Cardiac muscle cell (in vitro differentiated cells and primary cell): ENCODE results near the gene FAR2. TPM values are rescaled to one million over a fixed set of nuclear protein-coding genes. Genes with fewer than 3 reads are reported as not detected.

ENCODE experiments used
- DNase-seq, 2 donors: peaks; one replicate each; pipeline versions ENCODE4 v3.0.0 to v3.0.0-alpha.2; 2010 to 2017; ENCODE audit warnings: low read depth in 1 of 2, low spot score in 1 of 2
- H3K27ac ChIP-seq: fragments of 200-600 bp; sonication (generic); 2 replicates; pipeline ENCODE4 v1.5.1; 2016
- H3K27me3 ChIP-seq: fragments of 200-600 bp; sonication (generic); 2 replicates; pipeline ENCODE4 v1.6.0; 2016; ENCODE audit warnings: control low read depth
- H3K36me3 ChIP-seq: fragments of 200-600 bp; sonication (generic); 2 replicates; pipeline ENCODE4 v1.5.1; 2016; ENCODE audit warnings: control low read depth
- H3K4me1 ChIP-seq: fragments of 200-600 bp; sonication (generic); 2 replicates; pipeline ENCODE4 v1.8.1; 2017; ENCODE audit warnings: low read depth, mild to moderate bottlenecking, mixed run types
- H3K4me3 ChIP-seq: fragments of 200-600 bp; sonication (generic); 2 replicates; pipeline ENCODE4 v1.5.1; 2016; ENCODE audit warnings: mild to moderate bottlenecking
- H3K9me3 ChIP-seq: fragments of 200-600 bp; sonication (generic); 2 replicates; pipeline ENCODE4 v1.5.1; 2017; ENCODE audit warnings: low read depth, mild to moderate bottlenecking, control low read depth
- polyA plus RNA-seq: library from polyadenylated mRNA; unstranded; fragments of >200 nt; fragmentation: Nextera tagmentation; extraction: Ambion mirVana; gene quantifications from 2 replicates; pipeline ENCODE4 v1.2.1, GENCODE V29; 2016
- total RNA-seq: library from RNA; depleted of rRNA; stranded (reverse); fragments of >200 nt; gene quantifications from 2 replicates; pipeline ENCODE4 v1.2.3, GENCODE V29; 2016
- TF ChIP-seq, protein P1 (sequence below): IDR thresholded peaks from 2 replicates; pipeline ENCODE4 v1.5.1; 2012; ENCODE audit warnings: low read depth, mild to moderate bottlenecking, low read length

Gene FAR2
- total and polyA plus RNA-seq, 2 experiments from 2014 or later: 0.38 to 0.42 TPM

DNA sequence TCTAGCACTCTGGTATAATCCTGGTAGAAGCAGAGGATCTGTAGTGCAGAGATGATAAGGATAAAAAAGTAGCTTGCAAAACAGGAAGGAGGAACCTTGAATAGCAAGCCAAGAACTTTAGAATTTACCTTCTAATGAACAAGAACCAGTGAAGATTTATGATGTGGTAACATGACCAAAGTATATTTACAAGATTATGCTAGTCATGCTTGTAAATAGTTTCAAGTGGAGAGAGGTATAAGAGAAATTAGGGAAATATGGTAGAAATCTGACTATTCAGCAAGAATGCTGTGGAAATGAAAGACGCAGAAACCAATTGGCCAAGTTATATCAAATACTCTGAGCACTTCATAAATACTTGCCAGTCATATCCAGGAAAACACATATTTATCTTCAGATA lies 184.1 kb downstream of the FAR2 start:
- no peaks in the 10 kb centered on the region for H3K36me3 ChIP-seq
- no peak overlapping the region for H3K27ac ChIP-seq

DNA sequence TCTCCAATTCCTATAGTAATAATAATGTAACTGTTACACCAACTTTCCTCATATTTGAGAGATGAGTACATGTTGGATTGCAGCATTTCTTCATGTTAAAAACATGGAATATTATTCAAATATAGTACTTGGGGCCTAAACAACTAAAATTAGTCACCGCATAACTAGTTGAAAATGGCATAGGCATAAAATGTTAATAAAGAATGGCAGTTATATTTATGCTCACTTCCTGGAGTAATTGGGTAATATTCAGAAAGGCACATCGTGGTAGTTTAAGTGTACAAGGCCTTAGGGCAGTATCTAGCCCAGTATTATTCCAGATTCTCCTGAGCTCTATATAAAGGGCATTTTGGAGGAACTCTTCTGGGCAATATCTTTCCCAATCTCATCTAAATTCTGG lies 185.9 kb downstream of the FAR2 start:
- Histone ChIP-seq H3K9me3 (no peaks in the 10 kb centered on the region), H3K27me3 (no peaks in the 10 kb centered on the region), H3K27ac (no peak overlapping the region), H3K4me3 (no peak overlapping the region), H3K4me1 (no peaks in the 10 kb centered on the region), H3K36me3 (peaks cover 3% of the 10 kb centered on the region)
- TF ChIP-seq, protein P1, sequence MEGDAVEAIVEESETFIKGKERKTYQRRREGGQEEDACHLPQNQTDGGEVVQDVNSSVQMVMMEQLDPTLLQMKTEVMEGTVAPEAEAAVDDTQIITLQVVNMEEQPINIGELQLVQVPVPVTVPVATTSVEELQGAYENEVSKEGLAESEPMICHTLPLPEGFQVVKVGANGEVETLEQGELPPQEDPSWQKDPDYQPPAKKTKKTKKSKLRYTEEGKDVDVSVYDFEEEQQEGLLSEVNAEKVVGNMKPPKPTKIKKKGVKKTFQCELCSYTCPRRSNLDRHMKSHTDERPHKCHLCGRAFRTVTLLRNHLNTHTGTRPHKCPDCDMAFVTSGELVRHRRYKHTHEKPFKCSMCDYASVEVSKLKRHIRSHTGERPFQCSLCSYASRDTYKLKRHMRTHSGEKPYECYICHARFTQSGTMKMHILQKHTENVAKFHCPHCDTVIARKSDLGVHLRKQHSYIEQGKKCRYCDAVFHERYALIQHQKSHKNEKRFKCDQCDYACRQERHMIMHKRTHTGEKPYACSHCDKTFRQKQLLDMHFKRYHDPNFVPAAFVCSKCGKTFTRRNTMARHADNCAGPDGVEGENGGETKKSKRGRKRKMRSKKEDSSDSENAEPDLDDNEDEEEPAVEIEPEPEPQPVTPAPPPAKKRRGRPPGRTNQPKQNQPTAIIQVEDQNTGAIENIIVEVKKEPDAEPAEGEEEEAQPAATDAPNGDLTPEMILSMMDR: no peak
- no peak for DNase-seq

More for the DNA sequence above, 184.1 kb downstream of the FAR2 start:
- Histone ChIP-seq H3K4me1 (no peaks in the 10 kb centered on the region), H3K27me3 (no peaks in the 10 kb centered on the region), H3K4me3 (no peak overlapping the region), H3K9me3 (no peaks in the 10 kb centered on the region)
- no peak for DNase-seq
- TF ChIP-seq, protein P1: no peak

DNA sequence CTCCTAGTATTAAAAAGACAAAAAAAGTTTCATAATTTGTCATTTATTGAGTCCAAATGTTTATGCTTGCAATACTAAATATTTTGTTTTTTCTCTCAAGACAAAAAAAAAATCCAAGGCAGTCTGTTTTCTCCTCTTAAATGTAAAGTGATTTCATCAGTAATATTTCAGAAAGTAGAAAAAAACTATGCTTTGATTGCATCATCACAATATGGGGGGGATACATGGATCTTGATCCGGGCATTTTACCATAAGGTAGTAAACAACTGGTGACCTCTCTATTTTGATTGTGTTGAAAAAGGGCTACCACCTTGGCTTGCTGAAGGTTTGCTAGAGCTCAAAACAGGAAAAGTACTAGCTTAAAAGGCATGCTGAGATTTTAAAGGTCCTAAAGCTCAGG lies 188.2 kb downstream of the FAR2 start:
- no peak for DNase-seq
- H3K9me3 ChIP-seq: no peaks in the 10 kb centered on the region
- no peak overlapping the region for H3K4me3 ChIP-seq
- H3K27ac ChIP-seq: no peak overlapping the region
- H3K4me1 ChIP-seq: no peaks in the 10 kb centered on the region
- peaks cover 8% of the 10 kb centered on the region for H3K36me3 ChIP-seq
- TF ChIP-seq, protein P1: no peak
- no peaks in the 10 kb centered on the region for H3K27me3 ChIP-seq

DNA sequence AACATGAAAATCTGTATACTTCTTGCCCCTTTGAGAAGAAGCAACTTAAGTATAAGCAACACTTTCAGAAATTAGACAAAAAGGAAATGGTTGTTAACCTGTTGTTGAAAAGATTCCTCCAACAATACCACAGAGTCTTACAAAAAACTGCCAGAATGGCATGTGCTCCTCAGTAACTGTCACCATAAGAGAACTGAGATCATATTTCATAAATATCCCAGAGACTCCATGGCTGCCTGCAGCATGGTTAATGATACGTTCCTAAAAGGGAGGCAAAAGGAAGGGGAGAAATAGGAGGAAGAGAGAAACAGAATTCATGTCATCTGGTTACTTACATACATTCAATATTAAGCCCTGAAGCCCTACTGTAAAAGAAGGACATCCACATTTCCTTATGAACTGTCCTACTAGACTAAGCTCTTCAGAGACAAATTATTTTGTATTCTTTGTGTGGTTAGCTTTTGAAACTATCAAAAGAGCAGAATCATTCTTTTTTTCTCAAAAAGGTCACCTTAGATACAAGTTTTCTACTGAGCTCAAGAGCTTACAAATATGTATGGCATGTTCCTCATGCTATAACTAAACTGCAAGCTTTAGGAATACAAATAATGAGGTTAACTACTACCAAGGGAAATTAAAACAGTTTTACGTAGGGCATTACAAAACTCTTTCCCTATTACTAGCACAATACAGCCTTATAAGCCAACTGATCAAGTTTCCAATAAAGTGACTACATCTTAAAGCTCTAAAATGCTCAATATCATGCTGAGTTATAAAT lies 194.1 kb downstream of the FAR2 start:
- H3K4me3 ChIP-seq: no peak overlapping the region
- no peak for DNase-seq
- H3K27ac ChIP-seq: no peak overlapping the region
- no peaks in the 10 kb centered on the region for H3K9me3 ChIP-seq
- H3K27me3 ChIP-seq: no peaks in the 10 kb centered on the region
- peaks cover 34% of the 10 kb centered on the region for H3K36me3 ChIP-seq
- no peaks in the 10 kb centered on the region for H3K4me1 ChIP-seq
- TF ChIP-seq, protein P1: no peak

DNA sequence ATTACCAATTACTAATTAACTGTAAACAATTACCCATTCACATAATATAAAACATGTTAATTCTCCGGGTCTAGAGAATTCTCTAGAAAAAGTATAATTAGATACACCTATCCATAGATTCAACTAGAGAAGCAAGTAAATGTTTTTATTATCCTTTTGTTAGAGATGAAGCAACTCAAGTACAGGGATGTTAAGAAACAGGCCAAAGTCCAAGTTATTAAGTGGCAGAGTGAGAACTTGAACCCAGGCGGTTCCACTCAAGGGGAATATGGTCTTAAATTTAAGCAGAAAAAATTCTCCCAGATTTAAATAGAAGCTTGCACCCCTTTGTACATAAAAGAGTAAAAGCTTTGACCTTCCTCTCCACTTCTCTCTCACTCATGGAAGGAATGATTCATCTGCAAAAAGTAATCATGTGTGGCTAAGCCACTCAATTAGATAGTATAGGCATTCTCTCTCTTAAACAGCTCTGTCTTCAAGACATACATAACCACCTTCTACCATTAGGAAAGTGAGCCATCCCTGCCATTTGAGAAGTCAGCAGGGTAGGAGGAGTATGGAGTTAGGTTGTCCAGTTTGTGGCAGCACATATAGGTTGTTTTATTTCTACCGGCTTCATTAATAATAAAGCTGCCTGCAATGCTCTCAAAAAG lies 197.8 kb downstream of the FAR2 start:
- Histone ChIP-seq H3K4me1 (no peaks in the 10 kb centered on the region), H3K36me3 (peaks cover 50% of the 10 kb centered on the region), H3K9me3 (no peaks in the 10 kb centered on the region), H3K27me3 (no peaks in the 10 kb centered on the region), H3K27ac (no peak overlapping the region), H3K4me3 (no peak overlapping the region)
- TF ChIP-seq, protein P1: no peak
- peak in 1 of 2 donors; percentile 1 for DNase-seq
